ENCODE measurements around the gene STAC.

The STAC gene

DNA sequence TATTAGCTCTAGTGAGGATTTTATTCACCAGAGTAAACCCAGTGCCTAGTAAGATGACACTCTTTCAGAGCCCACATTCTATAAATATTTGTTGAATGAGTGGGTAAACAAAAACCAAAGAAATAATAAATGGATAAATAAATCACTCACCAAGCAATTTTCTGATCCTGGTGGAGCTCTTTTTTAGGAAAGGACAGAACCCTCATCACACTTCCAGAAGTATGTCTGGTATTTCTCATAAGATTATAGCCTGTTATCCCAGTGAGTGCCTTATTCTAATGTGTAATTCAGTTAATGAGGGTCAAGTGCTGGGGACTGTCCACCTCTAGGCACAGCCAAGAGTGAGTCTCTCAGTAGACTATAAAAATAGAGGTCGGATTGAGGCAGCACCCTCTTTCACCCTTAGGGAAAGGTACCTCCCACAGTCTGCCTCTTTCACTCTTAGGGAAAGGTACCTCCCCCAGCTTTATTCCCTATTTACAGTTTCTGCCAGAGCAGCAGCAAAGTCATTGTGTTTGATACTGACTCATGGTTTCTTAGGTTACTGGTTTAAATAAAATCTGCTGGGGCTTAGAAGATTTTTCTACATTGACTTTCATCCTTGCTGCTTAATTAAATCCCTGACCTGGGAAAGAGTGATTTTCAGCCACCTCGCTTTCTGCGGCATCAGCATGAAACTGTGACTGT, 145.0 kb downstream of the STAC start:
- no peaks in the 10 kb centered on the region for H3K36me3 Mint-ChIP-seq (ENCODE audit: low read depth)
- H3K9me3 Mint-ChIP-seq = no peaks in the 10 kb centered on the region
- peak overlapping the region; percentile 47 to 58 (median 55) for H3K27ac Mint-ChIP-seq
- peaks cover 6% of the 10 kb centered on the region for H3K4me1 Mint-ChIP-seq
- peaks cover 5% of the 10 kb centered on the region for H3K27me3 Mint-ChIP-seq (ENCODE audit: low read depth)
- H3K4me3 Mint-ChIP-seq = no peak overlapping the region
- TF ChIP-seq, protein P1, sequence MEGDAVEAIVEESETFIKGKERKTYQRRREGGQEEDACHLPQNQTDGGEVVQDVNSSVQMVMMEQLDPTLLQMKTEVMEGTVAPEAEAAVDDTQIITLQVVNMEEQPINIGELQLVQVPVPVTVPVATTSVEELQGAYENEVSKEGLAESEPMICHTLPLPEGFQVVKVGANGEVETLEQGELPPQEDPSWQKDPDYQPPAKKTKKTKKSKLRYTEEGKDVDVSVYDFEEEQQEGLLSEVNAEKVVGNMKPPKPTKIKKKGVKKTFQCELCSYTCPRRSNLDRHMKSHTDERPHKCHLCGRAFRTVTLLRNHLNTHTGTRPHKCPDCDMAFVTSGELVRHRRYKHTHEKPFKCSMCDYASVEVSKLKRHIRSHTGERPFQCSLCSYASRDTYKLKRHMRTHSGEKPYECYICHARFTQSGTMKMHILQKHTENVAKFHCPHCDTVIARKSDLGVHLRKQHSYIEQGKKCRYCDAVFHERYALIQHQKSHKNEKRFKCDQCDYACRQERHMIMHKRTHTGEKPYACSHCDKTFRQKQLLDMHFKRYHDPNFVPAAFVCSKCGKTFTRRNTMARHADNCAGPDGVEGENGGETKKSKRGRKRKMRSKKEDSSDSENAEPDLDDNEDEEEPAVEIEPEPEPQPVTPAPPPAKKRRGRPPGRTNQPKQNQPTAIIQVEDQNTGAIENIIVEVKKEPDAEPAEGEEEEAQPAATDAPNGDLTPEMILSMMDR (IDR thresholded peaks at IDR 0.05; ENCODE audit: unreplicated experiment in 3 of 3) = no peak

DNA sequence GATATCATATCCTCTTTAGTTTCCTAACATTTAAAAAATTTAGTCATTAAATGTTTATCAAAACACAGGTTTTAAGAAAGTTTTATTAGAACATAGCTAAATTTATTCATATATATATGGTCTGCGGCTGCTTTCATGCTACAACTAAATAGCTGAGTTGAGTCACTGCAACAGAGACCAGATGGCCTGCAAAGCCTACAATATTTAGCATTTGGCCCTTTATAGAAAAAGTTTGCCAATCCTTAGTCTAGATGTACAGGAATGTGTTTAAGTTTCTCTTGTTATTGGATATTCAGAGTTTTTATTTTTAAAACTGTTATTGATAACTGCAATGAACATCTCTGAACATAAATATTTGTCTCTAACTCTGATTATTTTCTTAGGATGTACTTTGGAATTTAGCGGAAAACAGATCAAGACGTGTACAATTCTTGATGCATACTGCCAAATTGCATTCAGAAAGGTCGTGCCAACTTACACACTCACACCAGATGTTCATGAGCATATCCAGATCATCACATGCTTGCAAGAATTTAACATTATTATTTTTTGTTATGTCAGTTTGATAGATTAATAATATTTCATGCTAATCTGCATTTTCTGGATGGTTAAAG, 157.9 kb downstream of the STAC start:
- Mint-ChIP-seq H3K9me3 (peaks cover 3% of the 10 kb centered on the region), H3K27me3 (ENCODE audit: low read depth) (peaks cover 4% of the 10 kb centered on the region), H3K27ac (no peak overlapping the region), H3K4me3 (no peak overlapping the region), H3K36me3 (ENCODE audit: low read depth) (no peaks in the 10 kb centered on the region), H3K4me1 (peaks cover 8% of the 10 kb centered on the region)
- TF ChIP-seq, protein P1 (IDR thresholded peaks at IDR 0.05; ENCODE audit: unreplicated experiment in 3 of 3) = no peak

DNA sequence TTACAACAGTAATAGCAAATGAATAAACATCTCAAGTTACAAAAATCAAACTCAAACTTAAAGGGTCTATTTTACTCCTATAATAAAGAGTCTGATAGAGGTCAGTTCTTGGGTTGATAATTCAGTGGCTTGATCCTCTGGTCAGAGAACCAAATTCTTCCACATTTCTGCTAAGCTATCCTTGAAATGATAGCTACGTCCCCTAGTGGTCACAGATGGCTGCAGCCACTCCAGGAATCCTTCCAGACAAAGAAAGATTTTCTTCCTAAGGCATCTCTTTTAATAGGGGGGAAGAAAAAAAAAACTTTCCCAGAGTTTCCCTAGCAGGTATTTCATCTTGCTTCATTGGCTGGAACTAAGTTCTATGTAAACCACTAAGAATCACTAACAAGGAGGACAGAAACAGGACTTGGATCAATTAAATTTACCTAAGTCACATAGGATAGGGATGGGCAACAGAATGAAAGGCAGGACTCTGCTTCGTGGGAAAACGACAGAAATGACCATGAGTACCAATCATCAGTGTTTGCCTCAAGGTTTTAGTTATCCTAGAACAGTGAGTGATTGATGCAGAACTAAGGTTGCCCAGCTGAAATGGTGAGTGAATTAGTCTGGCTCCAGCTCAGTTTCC, 160.7 kb downstream of the STAC start:
- H3K9me3 Mint-ChIP-seq = peaks cover 3% of the 10 kb centered on the region
- H3K27ac Mint-ChIP-seq = no peak overlapping the region
- no peaks in the 10 kb centered on the region for H3K36me3 Mint-ChIP-seq (ENCODE audit: low read depth)
- no peak overlapping the region for H3K4me3 Mint-ChIP-seq
- peaks cover 15% of the 10 kb centered on the region for H3K4me1 Mint-ChIP-seq
- TF ChIP-seq, protein P1 (IDR thresholded peaks at IDR 0.05; ENCODE audit: unreplicated experiment in 3 of 3) = peak; percentile 69 to 86 (median 73)
- H3K27me3 Mint-ChIP-seq (ENCODE audit: low read depth) = peaks cover 4% of the 10 kb centered on the region

DNA sequence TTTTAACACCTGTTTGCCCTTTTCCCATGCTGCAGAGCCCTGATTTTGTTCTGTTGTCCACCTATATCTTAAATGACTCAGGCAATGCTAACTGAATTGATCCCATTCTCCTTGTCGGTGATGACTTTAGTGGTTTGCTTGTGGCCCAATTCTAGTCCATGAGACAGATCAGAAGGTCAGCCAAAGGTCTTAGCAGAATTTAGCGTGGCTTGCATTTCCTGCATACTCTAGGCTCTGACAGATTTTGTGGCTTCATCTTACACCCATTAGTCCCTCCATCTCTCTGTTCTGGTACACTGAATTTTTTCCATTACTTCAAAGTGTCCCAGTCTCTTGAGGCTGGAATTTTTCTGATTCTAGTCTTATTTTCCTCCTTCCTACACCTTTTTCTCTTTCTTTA, 161.9 kb downstream of the STAC start:
- TF ChIP-seq, protein P1 (IDR thresholded peaks at IDR 0.05; ENCODE audit: unreplicated experiment in 3 of 3) = no peak
- H3K36me3 Mint-ChIP-seq (ENCODE audit: low read depth) = no peaks in the 10 kb centered on the region
- H3K4me3 Mint-ChIP-seq = no peak overlapping the region
- peaks cover 25% of the 10 kb centered on the region for H3K4me1 Mint-ChIP-seq
- H3K27me3 Mint-ChIP-seq (ENCODE audit: low read depth) = peaks cover 4% of the 10 kb centered on the region
- no peaks in the 10 kb centered on the region for H3K9me3 Mint-ChIP-seq
- H3K27ac Mint-ChIP-seq = no peak overlapping the region

DNA sequence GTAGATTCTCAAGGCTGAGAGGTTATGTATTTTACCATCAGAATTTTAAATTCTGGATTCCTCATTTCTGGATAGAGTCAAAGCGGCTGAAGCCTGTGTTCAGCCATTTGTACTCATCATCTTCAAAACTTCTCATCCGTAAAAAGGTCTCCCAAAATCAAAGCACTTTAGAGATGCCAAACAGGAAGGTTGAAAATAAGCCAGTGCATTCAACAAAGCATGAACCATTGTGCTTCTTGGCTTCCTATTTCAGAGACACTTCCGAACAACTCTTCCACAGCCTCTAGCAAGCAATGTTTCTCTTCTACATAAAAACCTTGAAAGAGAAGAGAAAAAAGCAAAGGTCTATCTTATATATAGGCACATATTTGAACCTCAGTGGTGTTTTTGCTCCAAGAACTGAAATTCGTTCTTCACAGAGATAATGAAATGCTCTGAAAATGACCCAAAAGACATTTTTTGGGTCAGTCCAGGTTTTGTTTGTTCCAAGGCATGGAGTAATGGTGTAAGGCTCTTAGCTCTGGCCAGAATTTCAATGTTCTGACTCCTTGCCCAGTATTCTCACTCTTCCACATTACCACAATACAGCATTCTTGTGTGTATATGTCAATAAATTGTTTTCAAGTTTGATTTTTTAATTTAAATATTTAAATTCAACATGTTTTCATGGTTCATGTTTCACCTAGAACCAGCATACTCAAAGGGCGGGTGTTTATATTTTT, 163.1 kb downstream of the STAC start:
- no peak overlapping the region for H3K4me3 Mint-ChIP-seq
- TF ChIP-seq, protein P1 (IDR thresholded peaks at IDR 0.05; ENCODE audit: unreplicated experiment in 3 of 3) = no peak
- no peaks in the 10 kb centered on the region for H3K36me3 Mint-ChIP-seq (ENCODE audit: low read depth)
- H3K9me3 Mint-ChIP-seq = no peaks in the 10 kb centered on the region
- H3K27me3 Mint-ChIP-seq (ENCODE audit: low read depth) = peaks cover 4% of the 10 kb centered on the region
- H3K4me1 Mint-ChIP-seq = peaks cover 25% of the 10 kb centered on the region
- H3K27ac Mint-ChIP-seq = no peak overlapping the region
